Measurements from ENCODE around the gene SAMD4B. TPM values are rescaled to one million over a fixed set of nuclear protein-coding genes. Genes with fewer than 3 reads are reported as not detected.

SAMD4B gene
- total and polyA plus RNA-seq, 10 of the 15 experiments (the other 5 are each of a cell fraction or from before 2014, with no cell fraction given), result 2.4 to 43.3 (median 23.9) TPM

DNA sequence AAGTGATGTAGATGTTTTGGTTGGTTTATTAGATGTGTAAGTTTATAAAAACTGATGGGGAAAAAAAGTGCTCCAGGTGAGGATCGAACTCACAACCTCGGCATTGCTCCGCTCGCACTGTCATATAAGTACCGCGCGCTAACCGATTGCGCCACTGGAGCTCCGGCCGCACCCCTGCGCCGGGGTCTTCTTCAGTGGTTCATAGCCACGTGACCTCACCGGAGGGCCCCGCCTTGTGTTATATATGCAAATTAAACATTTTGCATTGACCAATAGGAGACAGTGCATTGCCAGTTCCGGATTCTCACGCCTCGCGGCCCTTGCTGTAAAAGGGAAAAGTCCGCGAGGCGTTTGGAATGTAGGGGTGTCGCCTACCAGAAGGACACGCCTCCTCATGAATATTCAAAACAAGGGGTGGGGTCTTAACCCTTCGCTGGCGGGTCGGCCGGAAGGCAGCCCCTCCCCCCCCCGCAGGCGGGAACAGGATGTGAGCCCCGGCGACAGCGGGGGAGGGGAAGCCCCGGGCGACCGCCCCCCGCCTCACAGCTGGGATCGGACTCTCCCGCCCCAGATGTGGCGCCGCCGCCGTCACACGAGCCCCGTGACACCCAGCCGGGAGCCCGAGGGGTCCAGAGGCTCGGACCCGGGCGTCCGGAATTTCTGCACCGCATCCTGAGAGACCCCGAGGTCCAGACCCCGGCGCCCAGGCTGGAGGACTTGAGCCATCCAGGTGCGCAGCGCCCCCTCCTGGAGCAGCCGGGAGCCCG is 70.1 kb downstream of the SAMD4B start, which contains the start of gene PLEKHG2 (continued):
- TF ChIP-seq, protein P1, sequence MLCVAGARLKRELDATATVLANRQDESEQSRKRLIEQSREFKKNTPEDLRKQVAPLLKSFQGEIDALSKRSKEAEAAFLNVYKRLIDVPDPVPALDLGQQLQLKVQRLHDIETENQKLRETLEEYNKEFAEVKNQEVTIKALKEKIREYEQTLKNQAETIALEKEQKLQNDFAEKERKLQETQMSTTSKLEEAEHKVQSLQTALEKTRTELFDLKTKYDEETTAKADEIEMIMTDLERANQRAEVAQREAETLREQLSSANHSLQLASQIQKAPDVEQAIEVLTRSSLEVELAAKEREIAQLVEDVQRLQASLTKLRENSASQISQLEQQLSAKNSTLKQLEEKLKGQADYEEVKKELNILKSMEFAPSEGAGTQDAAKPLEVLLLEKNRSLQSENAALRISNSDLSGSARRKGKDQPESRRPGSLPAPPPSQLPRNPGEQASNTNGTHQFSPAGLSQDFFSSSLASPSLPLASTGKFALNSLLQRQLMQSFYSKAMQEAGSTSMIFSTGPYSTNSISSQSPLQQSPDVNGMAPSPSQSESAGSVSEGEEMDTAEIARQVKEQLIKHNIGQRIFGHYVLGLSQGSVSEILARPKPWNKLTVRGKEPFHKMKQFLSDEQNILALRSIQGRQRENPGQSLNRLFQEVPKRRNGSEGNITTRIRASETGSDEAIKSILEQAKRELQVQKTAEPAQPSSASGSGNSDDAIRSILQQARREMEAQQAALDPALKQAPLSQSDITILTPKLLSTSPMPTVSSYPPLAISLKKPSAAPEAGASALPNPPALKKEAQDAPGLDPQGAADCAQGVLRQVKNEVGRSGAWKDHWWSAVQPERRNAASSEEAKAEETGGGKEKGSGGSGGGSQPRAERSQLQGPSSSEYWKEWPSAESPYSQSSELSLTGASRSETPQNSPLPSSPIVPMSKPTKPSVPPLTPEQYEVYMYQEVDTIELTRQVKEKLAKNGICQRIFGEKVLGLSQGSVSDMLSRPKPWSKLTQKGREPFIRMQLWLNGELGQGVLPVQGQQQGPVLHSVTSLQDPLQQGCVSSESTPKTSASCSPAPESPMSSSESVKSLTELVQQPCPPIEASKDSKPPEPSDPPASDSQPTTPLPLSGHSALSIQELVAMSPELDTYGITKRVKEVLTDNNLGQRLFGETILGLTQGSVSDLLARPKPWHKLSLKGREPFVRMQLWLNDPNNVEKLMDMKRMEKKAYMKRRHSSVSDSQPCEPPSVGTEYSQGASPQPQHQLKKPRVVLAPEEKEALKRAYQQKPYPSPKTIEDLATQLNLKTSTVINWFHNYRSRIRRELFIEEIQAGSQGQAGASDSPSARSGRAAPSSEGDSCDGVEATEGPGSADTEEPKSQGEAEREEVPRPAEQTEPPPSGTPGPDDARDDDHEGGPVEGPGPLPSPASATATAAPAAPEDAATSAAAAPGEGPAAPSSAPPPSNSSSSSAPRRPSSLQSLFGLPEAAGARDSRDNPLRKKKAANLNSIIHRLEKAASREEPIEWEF (IDR thresholded peaks at IDR 0.05; ENCODE audit: insufficient replicate concordance, low read depth, low read length), result no peak
- no peak for TF ChIP-seq GABPA (IDR thresholded peaks at IDR 0.05; ENCODE audit: low read depth)
- TF ChIP-seq JUND (IDR thresholded peaks at IDR 0.05; ENCODE audit: low read depth, low read length), result 0 out of 2 replicates have a peak, but pooled peaks have one; percentile 11
- TF ChIP-seq, protein P2, sequence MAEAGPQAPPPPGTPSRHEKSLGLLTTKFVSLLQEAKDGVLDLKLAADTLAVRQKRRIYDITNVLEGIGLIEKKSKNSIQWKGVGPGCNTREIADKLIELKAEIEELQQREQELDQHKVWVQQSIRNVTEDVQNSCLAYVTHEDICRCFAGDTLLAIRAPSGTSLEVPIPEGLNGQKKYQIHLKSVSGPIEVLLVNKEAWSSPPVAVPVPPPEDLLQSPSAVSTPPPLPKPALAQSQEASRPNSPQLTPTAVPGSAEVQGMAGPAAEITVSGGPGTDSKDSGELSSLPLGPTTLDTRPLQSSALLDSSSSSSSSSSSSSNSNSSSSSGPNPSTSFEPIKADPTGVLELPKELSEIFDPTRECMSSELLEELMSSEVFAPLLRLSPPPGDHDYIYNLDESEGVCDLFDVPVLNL (IDR thresholded peaks at IDR 0.05; ENCODE audit: low read depth, low read length), result 0 out of 2 replicates have a peak, but pooled peaks have one; percentile 58
- TF ChIP-seq, protein P3, sequence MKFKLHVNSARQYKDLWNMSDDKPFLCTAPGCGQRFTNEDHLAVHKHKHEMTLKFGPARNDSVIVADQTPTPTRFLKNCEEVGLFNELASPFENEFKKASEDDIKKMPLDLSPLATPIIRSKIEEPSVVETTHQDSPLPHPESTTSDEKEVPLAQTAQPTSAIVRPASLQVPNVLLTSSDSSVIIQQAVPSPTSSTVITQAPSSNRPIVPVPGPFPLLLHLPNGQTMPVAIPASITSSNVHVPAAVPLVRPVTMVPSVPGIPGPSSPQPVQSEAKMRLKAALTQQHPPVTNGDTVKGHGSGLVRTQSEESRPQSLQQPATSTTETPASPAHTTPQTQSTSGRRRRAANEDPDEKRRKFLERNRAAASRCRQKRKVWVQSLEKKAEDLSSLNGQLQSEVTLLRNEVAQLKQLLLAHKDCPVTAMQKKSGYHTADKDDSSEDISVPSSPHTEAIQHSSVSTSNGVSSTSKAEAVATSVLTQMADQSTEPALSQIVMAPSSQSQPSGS (IDR thresholded peaks at IDR 0.05; ENCODE audit: low read length), result no peak
- TF ChIP-seq CBX3 (IDR thresholded peaks at IDR 0.05; ENCODE audit: borderline replicate concordance, low read depth), result no peak
- no peak for TF ChIP-seq PAX8 (IDR thresholded peaks at IDR 0.05)
- TF ChIP-seq, protein P4, sequence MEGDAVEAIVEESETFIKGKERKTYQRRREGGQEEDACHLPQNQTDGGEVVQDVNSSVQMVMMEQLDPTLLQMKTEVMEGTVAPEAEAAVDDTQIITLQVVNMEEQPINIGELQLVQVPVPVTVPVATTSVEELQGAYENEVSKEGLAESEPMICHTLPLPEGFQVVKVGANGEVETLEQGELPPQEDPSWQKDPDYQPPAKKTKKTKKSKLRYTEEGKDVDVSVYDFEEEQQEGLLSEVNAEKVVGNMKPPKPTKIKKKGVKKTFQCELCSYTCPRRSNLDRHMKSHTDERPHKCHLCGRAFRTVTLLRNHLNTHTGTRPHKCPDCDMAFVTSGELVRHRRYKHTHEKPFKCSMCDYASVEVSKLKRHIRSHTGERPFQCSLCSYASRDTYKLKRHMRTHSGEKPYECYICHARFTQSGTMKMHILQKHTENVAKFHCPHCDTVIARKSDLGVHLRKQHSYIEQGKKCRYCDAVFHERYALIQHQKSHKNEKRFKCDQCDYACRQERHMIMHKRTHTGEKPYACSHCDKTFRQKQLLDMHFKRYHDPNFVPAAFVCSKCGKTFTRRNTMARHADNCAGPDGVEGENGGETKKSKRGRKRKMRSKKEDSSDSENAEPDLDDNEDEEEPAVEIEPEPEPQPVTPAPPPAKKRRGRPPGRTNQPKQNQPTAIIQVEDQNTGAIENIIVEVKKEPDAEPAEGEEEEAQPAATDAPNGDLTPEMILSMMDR (IDR thresholded peaks at IDR 0.05 in 2 of 3, conservative IDR thresholded peaks at IDR 0.05 in 1 of 3; ENCODE audit: control insufficient read depth in 2 of 3, extremely low read depth in 1 of 3, insufficient read depth in 1 of 3, low read depth in 3 of 3, low read length in 3 of 3), result peak in 2 of 3 experiments; percentile 79 to 90
- TF ChIP-seq MYC (IDR thresholded peaks at IDR 0.05; ENCODE audit: insufficient read depth, insufficient read length, insufficient replicate concordance, low read length, severe bottlenecking), result no peak
- TF ChIP-seq, protein P5, sequence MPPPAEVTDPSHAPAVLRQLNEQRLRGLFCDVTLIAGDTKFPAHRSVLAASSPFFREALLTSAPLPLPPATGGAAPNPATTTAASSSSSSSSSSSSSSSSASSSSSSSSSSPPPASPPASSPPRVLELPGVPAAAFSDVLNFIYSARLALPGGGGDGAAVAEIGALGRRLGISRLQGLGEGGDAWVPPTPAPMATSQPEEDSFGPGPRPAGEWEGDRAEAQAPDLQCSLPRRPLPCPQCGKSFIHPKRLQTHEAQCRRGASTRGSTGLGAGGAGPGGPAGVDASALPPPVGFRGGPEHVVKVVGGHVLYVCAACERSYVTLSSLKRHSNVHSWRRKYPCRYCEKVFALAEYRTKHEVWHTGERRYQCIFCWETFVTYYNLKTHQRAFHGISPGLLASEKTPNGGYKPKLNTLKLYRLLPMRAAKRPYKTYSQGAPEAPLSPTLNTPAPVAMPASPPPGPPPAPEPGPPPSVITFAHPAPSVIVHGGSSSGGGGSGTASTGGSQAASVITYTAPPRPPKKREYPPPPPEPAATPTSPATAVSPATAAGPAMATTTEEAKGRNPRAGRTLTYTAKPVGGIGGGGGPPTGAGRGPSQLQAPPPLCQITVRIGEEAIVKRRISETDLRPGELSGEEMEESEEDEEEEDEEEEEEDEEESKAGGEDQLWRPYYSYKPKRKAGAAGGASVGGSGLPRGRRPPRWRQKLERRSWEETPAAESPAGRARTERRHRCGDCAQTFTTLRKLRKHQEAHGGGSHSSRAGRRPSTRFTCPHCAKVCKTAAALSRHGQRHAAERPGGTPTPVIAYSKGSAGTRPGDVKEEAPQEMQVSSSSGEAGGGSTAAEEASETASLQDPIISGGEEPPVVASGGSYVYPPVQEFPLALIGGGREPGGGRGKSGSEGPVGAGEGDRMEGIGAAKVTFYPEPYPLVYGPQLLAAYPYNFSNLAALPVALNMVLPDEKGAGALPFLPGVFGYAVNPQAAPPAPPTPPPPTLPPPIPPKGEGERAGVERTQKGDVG (CRISPR knock-in tag; IDR thresholded peaks at IDR 0.05), result 0 out of 2 replicates have a peak, but pooled peaks have one; percentile 0
- TF ChIP-seq IKZF1 (conservative IDR thresholded peaks at IDR 0.05), result peak; percentile 95
- TF ChIP-seq, protein P6, sequence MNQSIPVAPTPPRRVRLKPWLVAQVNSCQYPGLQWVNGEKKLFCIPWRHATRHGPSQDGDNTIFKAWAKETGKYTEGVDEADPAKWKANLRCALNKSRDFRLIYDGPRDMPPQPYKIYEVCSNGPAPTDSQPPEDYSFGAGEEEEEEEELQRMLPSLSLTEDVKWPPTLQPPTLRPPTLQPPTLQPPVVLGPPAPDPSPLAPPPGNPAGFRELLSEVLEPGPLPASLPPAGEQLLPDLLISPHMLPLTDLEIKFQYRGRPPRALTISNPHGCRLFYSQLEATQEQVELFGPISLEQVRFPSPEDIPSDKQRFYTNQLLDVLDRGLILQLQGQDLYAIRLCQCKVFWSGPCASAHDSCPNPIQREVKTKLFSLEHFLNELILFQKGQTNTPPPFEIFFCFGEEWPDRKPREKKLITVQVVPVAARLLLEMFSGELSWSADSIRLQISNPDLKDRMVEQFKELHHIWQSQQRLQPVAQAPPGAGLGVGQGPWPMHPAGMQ (IDR thresholded peaks at IDR 0.05; ENCODE audit: borderline replicate concordance), result no peak
- peak; percentile 40; the same call in 1 of the 2 replicates for TF ChIP-seq SREBF1 (IDR thresholded peaks at IDR 0.05; ENCODE audit: low read length)
